ENCODE results near the gene KCNK4. TPM values are rescaled to one million over a fixed set of nuclear protein-coding genes. Genes with fewer than 3 reads are reported as not detected.

KCNK4 gene
- total and polyA plus RNA-seq, 2 of the 13 experiments (the other 11 are each of a cell fraction or from before 2014, with no cell fraction given) = not detected

DNA sequence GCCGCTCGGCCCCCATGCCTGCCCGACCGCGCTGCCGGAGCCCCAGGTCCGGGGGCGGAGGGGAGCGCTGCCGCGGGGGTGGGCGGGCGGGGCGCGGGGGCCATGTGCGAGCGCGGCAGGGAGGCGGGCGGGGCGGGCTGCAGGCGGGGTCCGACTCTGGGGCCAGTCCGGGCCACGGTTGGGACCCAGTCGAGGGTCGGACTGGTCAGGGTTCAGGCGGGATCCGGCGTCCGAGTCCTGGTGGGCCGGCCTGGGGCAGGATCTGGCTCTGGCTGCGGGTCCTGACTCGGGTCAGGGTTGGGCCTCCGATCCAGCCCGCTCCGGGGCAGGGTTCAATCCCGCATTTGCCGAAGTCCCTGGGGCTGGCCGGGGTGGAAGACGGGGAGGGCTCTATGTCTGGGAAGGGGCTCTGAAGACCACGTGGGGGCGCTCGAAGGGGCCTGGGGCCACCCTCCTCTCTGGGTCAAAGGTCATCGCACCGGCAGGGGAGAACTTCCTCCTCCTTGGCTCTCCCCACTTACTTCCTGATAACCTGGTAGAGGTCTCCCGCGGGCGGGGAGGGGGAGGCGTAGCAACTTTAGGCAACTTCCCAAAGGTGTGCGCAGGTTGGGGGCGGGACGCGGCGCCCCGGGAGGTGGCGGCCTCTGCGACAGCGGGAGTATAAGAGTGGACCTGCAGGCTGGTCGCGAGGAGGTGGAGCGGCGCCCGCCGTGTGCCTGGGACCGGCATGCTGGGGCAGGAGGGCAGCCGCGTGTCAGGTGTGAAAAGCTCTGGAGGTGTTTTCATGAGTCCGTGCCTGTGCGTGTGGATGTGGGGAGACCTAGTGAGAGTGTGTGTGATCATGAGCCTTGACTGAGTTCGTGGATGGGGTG is 14.8 kb downstream of the KCNK4 start (continued):
- TF ChIP-seq ZSCAN21 (CRISPR knock-in tag; IDR thresholded peaks at IDR 0.05; ENCODE audit: borderline replicate concordance) (no peak), HIVEP1 (CRISPR knock-in tag; IDR thresholded peaks at IDR 0.05) (0 out of 2 replicates have a peak, but pooled peaks have one; percentile 67), NFE2L1 (CRISPR knock-in tag; IDR thresholded peaks at IDR 0.05; ENCODE audit: borderline replicate concordance) (no peak), ZNF3 (CRISPR knock-in tag; IDR thresholded peaks at IDR 0.05) (no peak), GABPA (IDR thresholded peaks at IDR 0.05; ENCODE audit: low read depth, low read length) (no peak), GABPA (CRISPR knock-in tag; IDR thresholded peaks at IDR 0.05; ENCODE audit: low read depth) (peak; percentile 80), ZNF329 (CRISPR knock-in tag; IDR thresholded peaks at IDR 0.05; ENCODE audit: low read depth) (peak; percentile 43; the same call in 1 of the 2 replicates), TCF7 (IDR thresholded peaks at IDR 0.05; ENCODE audit: low read depth) (no peak), ZC3H4 (CRISPR knock-in tag; IDR thresholded peaks at IDR 0.05; ENCODE audit: borderline replicate concordance) (0 out of 2 replicates have a peak, but pooled peaks have one; percentile 34), ZNF430 (CRISPR knock-in tag; IDR thresholded peaks at IDR 0.05) (peak; percentile 44; the same call in 1 of the 2 replicates), CBX1 (IDR thresholded peaks at IDR 0.05; ENCODE audit: low read depth) (peak; percentile 30), CBX5 (CRISPR knock-in tag; IDR thresholded peaks at IDR 0.05; ENCODE audit: borderline replicate concordance) (peak; percentile 69; the same call in 1 of the 2 replicates), TAF15 (IDR thresholded peaks at IDR 0.05; ENCODE audit: low read depth, low read length, poor library complexity, severe bottlenecking) (no peak)
- TF ChIP-seq, protein P1, sequence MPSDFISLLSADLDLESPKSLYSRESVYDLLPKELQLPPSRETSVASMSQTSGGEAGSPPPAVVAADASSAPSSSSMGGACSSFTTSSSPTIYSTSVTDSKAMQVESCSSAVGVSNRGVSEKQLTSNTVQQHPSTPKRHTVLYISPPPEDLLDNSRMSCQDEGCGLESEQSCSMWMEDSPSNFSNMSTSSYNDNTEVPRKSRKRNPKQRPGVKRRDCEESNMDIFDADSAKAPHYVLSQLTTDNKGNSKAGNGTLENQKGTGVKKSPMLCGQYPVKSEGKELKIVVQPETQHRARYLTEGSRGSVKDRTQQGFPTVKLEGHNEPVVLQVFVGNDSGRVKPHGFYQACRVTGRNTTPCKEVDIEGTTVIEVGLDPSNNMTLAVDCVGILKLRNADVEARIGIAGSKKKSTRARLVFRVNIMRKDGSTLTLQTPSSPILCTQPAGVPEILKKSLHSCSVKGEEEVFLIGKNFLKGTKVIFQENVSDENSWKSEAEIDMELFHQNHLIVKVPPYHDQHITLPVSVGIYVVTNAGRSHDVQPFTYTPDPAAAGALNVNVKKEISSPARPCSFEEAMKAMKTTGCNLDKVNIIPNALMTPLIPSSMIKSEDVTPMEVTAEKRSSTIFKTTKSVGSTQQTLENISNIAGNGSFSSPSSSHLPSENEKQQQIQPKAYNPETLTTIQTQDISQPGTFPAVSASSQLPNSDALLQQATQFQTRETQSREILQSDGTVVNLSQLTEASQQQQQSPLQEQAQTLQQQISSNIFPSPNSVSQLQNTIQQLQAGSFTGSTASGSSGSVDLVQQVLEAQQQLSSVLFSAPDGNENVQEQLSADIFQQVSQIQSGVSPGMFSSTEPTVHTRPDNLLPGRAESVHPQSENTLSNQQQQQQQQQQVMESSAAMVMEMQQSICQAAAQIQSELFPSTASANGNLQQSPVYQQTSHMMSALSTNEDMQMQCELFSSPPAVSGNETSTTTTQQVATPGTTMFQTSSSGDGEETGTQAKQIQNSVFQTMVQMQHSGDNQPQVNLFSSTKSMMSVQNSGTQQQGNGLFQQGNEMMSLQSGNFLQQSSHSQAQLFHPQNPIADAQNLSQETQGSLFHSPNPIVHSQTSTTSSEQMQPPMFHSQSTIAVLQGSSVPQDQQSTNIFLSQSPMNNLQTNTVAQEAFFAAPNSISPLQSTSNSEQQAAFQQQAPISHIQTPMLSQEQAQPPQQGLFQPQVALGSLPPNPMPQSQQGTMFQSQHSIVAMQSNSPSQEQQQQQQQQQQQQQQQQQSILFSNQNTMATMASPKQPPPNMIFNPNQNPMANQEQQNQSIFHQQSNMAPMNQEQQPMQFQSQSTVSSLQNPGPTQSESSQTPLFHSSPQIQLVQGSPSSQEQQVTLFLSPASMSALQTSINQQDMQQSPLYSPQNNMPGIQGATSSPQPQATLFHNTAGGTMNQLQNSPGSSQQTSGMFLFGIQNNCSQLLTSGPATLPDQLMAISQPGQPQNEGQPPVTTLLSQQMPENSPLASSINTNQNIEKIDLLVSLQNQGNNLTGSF (CRISPR knock-in tag; IDR thresholded peaks at IDR 0.05) = no peak
- TF ChIP-seq, protein P2, sequence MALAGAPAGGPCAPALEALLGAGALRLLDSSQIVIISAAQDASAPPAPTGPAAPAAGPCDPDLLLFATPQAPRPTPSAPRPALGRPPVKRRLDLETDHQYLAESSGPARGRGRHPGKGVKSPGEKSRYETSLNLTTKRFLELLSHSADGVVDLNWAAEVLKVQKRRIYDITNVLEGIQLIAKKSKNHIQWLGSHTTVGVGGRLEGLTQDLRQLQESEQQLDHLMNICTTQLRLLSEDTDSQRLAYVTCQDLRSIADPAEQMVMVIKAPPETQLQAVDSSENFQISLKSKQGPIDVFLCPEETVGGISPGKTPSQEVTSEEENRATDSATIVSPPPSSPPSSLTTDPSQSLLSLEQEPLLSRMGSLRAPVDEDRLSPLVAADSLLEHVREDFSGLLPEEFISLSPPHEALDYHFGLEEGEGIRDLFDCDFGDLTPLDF (CRISPR knock-in tag; IDR thresholded peaks at IDR 0.05) = no peak
- TF ChIP-seq, protein P3, sequence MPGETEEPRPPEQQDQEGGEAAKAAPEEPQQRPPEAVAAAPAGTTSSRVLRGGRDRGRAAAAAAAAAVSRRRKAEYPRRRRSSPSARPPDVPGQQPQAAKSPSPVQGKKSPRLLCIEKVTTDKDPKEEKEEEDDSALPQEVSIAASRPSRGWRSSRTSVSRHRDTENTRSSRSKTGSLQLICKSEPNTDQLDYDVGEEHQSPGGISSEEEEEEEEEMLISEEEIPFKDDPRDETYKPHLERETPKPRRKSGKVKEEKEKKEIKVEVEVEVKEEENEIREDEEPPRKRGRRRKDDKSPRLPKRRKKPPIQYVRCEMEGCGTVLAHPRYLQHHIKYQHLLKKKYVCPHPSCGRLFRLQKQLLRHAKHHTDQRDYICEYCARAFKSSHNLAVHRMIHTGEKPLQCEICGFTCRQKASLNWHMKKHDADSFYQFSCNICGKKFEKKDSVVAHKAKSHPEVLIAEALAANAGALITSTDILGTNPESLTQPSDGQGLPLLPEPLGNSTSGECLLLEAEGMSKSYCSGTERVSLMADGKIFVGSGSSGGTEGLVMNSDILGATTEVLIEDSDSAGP (CRISPR knock-in tag; IDR thresholded peaks at IDR 0.05; ENCODE audit: borderline replicate concordance) = peak; percentile 45; the same call in 1 of the 2 replicates
- TF ChIP-seq, protein P4, sequence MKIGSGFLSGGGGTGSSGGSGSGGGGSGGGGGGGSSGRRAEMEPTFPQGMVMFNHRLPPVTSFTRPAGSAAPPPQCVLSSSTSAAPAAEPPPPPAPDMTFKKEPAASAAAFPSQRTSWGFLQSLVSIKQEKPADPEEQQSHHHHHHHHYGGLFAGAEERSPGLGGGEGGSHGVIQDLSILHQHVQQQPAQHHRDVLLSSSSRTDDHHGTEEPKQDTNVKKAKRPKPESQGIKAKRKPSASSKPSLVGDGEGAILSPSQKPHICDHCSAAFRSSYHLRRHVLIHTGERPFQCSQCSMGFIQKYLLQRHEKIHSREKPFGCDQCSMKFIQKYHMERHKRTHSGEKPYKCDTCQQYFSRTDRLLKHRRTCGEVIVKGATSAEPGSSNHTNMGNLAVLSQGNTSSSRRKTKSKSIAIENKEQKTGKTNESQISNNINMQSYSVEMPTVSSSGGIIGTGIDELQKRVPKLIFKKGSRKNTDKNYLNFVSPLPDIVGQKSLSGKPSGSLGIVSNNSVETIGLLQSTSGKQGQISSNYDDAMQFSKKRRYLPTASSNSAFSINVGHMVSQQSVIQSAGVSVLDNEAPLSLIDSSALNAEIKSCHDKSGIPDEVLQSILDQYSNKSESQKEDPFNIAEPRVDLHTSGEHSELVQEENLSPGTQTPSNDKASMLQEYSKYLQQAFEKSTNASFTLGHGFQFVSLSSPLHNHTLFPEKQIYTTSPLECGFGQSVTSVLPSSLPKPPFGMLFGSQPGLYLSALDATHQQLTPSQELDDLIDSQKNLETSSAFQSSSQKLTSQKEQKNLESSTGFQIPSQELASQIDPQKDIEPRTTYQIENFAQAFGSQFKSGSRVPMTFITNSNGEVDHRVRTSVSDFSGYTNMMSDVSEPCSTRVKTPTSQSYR (CRISPR knock-in tag; IDR thresholded peaks at IDR 0.05; ENCODE audit: borderline replicate concordance) = 0 out of 2 replicates have a peak, but pooled peaks have one; percentile 21

Data from HepG2 (cell line).